ENCODE data around the gene CBLN3.
A peak's percentile ranks its signal among the peaks of the same experiment; 100 is the strongest.

Gene CBLN3

DNA sequence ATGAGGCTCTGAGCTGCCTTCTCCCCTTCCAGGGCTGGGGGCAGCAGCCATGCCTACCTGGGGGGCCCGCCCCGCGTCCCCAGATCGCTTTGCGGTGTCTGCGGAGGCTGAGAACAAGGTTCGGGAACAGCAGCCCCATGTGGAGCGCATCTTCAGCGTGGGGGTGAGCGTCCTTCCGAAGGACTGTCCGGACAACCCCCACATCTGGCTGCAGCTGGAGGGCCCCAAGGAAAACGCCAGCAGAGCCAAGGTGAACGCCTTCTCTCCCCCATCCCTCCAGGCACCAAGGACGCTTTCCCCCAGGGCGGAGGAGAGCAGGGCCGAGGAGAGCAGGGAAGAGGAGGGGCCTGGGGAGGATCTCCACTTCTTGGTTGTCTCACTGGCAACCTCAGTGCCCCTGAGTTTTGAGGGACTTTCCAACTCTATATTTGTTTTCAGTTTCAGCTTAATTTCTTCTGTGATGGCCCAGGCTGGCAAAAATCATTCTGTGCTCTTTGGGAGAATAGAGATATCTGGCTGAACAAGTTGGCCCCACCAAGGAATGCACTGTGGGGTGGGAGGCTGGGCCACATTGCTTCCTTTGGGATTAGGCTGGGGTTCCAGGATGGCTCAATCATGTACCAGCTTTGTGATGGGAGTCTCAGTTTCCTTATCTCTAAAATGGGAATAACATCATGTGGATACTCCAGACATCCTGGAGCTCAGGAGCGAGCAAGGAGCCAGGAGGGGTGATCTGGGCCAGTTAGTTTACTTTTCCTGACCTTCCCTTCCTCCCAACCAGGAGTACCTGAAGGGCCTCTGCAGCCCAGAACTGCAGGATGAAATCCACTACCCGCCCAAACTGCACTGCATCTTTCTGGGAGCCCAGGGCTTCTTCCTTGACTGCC, 1.5 kb upstream of the CBLN3 start:
- DNase-seq (ENCODE audit: low read depth, low spot score), result peak; percentile 40
- TF ChIP-seq, protein P1, sequence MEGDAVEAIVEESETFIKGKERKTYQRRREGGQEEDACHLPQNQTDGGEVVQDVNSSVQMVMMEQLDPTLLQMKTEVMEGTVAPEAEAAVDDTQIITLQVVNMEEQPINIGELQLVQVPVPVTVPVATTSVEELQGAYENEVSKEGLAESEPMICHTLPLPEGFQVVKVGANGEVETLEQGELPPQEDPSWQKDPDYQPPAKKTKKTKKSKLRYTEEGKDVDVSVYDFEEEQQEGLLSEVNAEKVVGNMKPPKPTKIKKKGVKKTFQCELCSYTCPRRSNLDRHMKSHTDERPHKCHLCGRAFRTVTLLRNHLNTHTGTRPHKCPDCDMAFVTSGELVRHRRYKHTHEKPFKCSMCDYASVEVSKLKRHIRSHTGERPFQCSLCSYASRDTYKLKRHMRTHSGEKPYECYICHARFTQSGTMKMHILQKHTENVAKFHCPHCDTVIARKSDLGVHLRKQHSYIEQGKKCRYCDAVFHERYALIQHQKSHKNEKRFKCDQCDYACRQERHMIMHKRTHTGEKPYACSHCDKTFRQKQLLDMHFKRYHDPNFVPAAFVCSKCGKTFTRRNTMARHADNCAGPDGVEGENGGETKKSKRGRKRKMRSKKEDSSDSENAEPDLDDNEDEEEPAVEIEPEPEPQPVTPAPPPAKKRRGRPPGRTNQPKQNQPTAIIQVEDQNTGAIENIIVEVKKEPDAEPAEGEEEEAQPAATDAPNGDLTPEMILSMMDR (IDR thresholded peaks at IDR 0.05; ENCODE audit: low read depth, low read length), result no peak
- peak overlapping the region; percentile 66 for H3K4me3 ChIP-seq (ENCODE audit: low read depth, low read length)
- in situ Hi-C loops (cut with HindIII; ENCODE audit: low sequenced_read_pairs), result loop anchor here (10.0 kb wide), 1 partner anchor 96 kb away; the partner anchor contains the start of genes ADCY4 and RIPK3

DNA sequence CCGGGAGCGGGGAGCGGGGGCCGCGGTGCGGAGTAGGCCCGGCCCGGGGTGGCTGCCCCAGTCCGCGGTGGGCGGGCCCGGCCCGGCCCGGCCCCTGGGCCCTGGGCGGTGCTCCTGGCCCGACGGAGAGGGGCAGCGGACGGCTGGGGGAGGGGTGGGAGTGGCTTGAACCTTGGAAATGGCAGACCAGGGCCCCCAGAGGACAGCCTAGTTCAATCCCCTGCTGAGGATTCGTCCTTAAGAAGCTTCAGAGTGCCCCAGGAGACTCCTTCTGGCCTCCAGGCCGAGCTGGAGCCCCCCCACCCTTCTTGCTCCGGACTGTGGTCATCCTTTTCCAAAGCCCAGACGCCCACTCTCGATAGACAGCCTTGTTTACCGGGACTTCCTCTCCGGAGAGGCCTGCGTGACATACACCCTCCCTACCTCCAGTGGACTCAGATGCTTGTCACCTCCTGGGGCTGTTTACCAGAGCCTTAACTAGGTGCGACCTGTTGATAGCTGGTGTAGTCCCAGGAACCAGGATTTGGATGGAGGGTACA, 744 bp upstream of the CBLN3 start:
- TF ChIP-seq, protein P1 (IDR thresholded peaks at IDR 0.05; ENCODE audit: low read depth, low read length), result no peak
- H3K4me3 ChIP-seq (ENCODE audit: low read depth, low read length), result peak overlapping the region; percentile 66
- DNase-seq (ENCODE audit: low read depth, low spot score), result peak; percentile 77
- in situ Hi-C loops (cut with HindIII; ENCODE audit: low sequenced_read_pairs), result loop anchor here (10.0 kb wide), 1 partner anchor 95 kb away; the partner anchor contains the start of genes ADCY4 and RIPK3

DNA sequence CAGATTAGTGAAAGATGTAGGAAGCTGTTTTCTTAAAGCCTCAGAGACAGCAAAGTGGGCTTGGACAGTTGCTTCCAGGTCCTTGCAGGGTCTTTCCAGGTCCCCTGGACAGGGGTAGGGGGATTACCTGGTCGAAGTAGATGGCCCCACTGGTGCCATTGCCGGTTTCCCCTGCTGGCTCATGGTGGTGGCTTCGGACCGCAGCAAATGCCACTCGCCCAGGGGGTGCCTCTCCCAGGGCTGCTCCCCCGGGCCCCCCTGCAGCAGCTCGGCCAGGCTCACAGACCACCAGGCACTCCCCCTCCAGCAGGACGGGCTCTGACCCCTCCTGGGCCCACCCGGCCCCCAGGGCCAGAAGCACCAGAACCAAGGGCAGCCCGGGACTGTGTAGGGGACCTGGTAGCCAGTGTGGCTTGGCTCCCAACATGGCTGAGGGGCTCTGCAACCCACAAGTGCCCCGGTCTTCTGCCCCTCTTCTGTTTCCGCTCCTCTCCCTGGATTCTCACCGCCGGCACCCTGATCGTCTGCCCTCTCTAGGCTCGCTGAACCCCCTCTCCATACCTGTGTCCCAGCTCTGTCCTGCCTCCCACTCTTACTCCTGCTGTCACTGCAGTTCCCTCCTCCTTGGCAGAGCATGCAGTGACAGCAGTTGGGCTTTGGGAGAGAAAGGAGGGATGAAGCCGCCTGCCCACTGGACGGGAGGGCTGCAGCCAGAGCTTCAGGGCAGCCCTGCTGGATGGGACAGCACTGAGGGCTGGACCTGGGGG, 657 bp downstream of the CBLN3 start:
- DNase-seq (ENCODE audit: low read depth, low spot score), result no peak
- no peak overlapping the region for H3K4me3 ChIP-seq (ENCODE audit: low read depth, low read length)
- in situ Hi-C loops (cut with HindIII; ENCODE audit: low sequenced_read_pairs), result no loop called here
- TF ChIP-seq, protein P1 (IDR thresholded peaks at IDR 0.05; ENCODE audit: low read depth, low read length), result no peak

DNA sequence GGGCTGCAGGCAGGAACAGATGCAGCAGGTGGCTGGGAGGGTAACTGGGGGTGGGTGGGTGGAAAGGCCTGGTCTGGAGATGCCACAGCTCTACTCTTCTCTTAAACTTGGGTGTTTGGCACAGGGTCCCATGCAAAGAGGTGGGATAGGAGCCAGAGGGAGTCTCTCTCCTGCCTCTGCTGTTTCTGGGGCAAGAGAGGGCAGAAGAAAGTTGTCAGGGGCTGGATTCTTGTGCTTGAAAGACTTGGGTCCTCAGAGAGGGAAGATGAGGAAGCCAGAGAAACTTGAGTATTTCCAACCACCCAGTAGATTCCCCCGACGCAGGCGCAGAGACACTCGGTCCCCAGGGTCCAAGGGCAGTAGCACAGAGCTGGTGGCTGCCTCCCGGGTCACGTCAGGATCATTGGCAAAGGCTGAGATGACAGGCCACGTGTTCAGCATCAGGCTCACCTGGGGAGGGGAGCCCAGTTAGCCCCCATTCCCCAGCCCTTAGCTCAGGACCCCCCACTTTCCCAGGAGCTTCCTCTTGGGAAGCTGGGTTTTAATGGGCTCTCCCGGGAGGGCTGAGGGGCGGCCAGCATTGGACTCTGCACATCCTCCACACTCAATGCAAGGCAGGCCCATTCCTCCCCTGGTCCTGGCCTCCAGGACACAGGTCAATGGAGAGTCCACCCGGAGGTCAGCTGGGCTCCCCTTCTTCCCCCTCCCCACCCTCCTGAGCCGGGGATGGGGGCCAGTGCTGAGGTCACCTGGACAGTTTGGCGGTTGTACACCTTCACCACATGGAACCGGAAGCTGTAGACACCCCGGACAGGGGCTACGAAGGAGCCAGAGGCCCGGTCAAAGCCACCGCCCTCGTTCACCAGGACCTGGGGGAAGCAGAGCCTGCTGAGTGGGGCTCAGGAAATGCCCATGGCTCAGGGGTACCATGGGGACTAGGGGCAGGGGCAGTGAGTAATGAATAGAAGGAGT, 1.6 kb downstream of the CBLN3 start:
- TF ChIP-seq, protein P1 (IDR thresholded peaks at IDR 0.05; ENCODE audit: low read depth, low read length), result no peak
- in situ Hi-C loops (cut with HindIII; ENCODE audit: low sequenced_read_pairs), result no loop called here
- H3K4me3 ChIP-seq (ENCODE audit: low read depth, low read length), result no peak overlapping the region
- no peak for DNase-seq (ENCODE audit: low read depth, low spot score)

DNA sequence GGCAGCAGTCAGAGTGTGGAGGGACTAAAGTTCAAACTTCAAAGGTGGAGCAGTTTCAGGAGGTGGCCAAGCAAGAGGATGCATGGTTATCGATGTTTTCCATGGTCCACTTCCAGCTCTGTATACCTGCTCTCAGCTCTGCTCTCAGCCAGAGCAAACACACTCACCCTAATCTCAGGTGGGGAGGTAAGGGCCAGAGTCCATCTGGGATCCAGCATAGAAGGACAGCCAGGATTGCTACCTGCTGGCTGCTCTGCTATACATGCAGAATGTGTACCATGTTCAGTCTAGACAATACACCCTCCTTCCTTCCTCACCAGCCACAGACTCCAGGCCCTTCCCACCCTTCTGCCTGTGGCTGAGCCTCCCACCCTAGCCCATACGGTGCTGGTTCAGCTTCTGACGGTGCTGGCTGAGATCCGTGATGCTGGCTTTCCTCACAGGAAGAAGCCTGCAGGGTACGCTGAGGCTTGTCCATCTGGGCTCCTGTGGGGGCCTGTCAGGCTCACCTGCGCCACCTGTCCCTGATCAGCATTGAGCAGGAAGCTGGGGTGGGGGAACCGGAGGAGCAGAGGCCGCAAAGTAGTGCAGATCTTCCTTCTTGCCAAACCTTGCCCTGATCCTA, 2.4 kb downstream of the CBLN3 start:
- no peak for DNase-seq (ENCODE audit: low read depth, low spot score)
- no peak overlapping the region for H3K4me3 ChIP-seq (ENCODE audit: low read depth, low read length)
- in situ Hi-C loops (cut with HindIII; ENCODE audit: low sequenced_read_pairs), result no loop called here
- TF ChIP-seq, protein P1 (IDR thresholded peaks at IDR 0.05; ENCODE audit: low read depth, low read length), result no peak

Data from astrocyte of the spinal cord (primary cell).